Osteoblast (primary cell): ENCODE measurements around the gene TMEM52. TPM values are rescaled to one million over a fixed set of nuclear protein-coding genes. Genes with fewer than 3 reads are reported as not detected.

Experiments used
- DNase-seq: peaks from one replicate; pipeline ENCODE4 v3.0.0; 2011; ENCODE audit warnings: low spot score, mixed read lengths; ENCODE audit not compliant: insufficient read length; ENCODE audit errors: missing footprints
- H2AFZ ChIP-seq: 2 replicates; pipeline ENCODE4 v1.6.0; 2011; ENCODE audit warnings: mild to moderate bottlenecking, low read length
- H3K27ac ChIP-seq: 2 replicates; pipeline ENCODE4 v1.5.1; 2011; ENCODE audit warnings: mild to moderate bottlenecking, low read depth, low read length, moderate library complexity
- H3K27me3 ChIP-seq: 2 replicates; pipeline ENCODE4 v1.6.0; 2012; ENCODE audit warnings: mild to moderate bottlenecking, control low read depth, inconsistent platforms, low read length, moderate library complexity; ENCODE audit not compliant: insufficient read depth
- H3K36me3 ChIP-seq: 2 replicates; pipeline ENCODE4 v1.5.1; 2011; ENCODE audit warnings: mild to moderate bottlenecking, low read length, control low read depth, moderate library complexity; ENCODE audit not compliant: insufficient read depth
- H3K4me1 ChIP-seq: 2 replicates; pipeline ENCODE4 v1.5.1; 2011; ENCODE audit warnings: mild to moderate bottlenecking, low read length, control low read depth, moderate library complexity; ENCODE audit not compliant: insufficient read depth
- H3K4me2 ChIP-seq: 2 replicates; pipeline ENCODE4 v1.6.0; 2011; ENCODE audit warnings: mild to moderate bottlenecking, low read length; ENCODE audit not compliant: insufficient read depth
- H3K4me3 ChIP-seq: fragments of 200-600 bp; sonication (generic); 3 replicates; pipeline ENCODE4 v1.5.1; 2012; ENCODE audit warnings: mild to moderate bottlenecking, low read length, inconsistent platforms; ENCODE audit not compliant: insufficient read depth
- H3K79me2 ChIP-seq: 2 replicates; pipeline ENCODE4 v1.6.0; 2012; ENCODE audit warnings: mild to moderate bottlenecking, low read length, control low read depth, inconsistent platforms; ENCODE audit not compliant: insufficient read depth
- H3K9me3 ChIP-seq: 2 replicates; pipeline ENCODE4 v1.5.1; 2011; ENCODE audit warnings: low read depth, low read length, control low read depth
- H4K20me1 ChIP-seq: 2 replicates; pipeline ENCODE4 v1.6.0; 2012; ENCODE audit warnings: mild to moderate bottlenecking, low read length, control low read depth; ENCODE audit not compliant: insufficient read depth
- total RNA-seq: library from RNA; depleted of rRNA; stranded (reverse); fragments of >200 nt; gene quantifications from 2 replicates; pipeline ENCODE4 v1.2.3, GENCODE V29; 2012
- TF ChIP-seq, protein P1 (sequence below): IDR thresholded peaks from 2 replicates; pipeline ENCODE4 v1.5.1; 2011; ENCODE audit warnings: mild to moderate bottlenecking, low read depth, low read length, moderate library complexity; ENCODE audit errors: extremely low read depth

The TMEM52 gene
- total RNA-seq, 1 donor: not detected

DNA sequence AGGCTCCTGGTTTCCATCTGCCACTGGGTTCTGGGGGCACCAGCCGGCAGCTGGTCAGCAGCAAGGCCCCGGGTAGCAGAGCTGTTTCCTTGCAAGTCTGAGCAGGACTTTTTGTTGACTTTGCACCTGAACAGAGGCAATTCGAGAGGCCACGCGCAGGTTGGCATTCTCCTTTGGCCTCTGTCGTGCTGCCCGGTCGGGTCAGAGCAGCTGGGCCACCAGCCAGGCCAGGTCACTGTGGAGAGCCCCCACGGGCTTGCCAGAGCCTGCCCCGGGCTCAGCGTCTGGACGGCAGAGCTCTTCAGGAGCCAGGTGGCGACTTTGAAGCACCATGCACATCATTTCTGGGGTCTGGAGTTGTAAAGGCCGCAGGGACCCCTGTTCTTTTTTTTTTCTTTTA is 28.4 kb upstream of the TMEM52 start:
- no peak overlapping the region for H3K4me2 ChIP-seq
- H3K27me3 ChIP-seq: peaks cover 11% of the 10 kb centered on the region
- TF ChIP-seq, protein P1, sequence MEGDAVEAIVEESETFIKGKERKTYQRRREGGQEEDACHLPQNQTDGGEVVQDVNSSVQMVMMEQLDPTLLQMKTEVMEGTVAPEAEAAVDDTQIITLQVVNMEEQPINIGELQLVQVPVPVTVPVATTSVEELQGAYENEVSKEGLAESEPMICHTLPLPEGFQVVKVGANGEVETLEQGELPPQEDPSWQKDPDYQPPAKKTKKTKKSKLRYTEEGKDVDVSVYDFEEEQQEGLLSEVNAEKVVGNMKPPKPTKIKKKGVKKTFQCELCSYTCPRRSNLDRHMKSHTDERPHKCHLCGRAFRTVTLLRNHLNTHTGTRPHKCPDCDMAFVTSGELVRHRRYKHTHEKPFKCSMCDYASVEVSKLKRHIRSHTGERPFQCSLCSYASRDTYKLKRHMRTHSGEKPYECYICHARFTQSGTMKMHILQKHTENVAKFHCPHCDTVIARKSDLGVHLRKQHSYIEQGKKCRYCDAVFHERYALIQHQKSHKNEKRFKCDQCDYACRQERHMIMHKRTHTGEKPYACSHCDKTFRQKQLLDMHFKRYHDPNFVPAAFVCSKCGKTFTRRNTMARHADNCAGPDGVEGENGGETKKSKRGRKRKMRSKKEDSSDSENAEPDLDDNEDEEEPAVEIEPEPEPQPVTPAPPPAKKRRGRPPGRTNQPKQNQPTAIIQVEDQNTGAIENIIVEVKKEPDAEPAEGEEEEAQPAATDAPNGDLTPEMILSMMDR: no peak
- H3K4me3 ChIP-seq: no peak overlapping the region
- H3K79me2 ChIP-seq: no peaks in the 10 kb centered on the region
- no peaks in the 10 kb centered on the region for H3K36me3 ChIP-seq
- H4K20me1 ChIP-seq: no peaks in the 10 kb centered on the region
- H3K27ac ChIP-seq: no peak overlapping the region
- DNase-seq: no peak
- no peak overlapping the region for H2AFZ ChIP-seq
- no peaks in the 10 kb centered on the region for H3K4me1 ChIP-seq
- H3K9me3 ChIP-seq: no peaks in the 10 kb centered on the region

DNA sequence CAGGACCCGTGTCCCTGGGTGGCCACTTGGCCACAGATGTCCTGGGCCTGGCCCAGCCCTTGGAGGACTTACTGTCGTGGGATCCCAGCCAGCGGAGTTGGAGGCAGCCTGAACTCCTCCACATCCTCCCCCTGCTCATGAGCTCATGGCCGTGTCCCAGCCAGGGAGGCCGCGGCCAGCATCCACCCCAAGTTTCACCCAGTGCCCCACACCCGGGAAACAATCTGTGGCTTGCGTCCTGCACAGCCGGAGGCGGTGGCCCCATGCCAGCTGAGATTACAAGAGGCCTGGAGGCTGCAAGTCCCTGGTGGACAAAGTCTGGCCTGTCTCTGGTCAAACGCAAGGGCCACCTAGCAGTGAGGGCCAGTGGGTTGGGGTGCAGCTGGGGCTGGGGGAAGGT is 27.5 kb upstream of the TMEM52 start:
- no peak overlapping the region for H3K27ac ChIP-seq
- no peaks in the 10 kb centered on the region for H3K9me3 ChIP-seq
- DNase-seq: no peak
- no peaks in the 10 kb centered on the region for H4K20me1 ChIP-seq
- H3K4me2 ChIP-seq: no peak overlapping the region
- no peak overlapping the region for H3K4me3 ChIP-seq
- H3K27me3 ChIP-seq: peaks cover 8% of the 10 kb centered on the region
- no peaks in the 10 kb centered on the region for H3K79me2 ChIP-seq
- no peaks in the 10 kb centered on the region for H3K4me1 ChIP-seq
- H2AFZ ChIP-seq: no peak overlapping the region
- TF ChIP-seq, protein P1: no peak
- no peaks in the 10 kb centered on the region for H3K36me3 ChIP-seq

DNA sequence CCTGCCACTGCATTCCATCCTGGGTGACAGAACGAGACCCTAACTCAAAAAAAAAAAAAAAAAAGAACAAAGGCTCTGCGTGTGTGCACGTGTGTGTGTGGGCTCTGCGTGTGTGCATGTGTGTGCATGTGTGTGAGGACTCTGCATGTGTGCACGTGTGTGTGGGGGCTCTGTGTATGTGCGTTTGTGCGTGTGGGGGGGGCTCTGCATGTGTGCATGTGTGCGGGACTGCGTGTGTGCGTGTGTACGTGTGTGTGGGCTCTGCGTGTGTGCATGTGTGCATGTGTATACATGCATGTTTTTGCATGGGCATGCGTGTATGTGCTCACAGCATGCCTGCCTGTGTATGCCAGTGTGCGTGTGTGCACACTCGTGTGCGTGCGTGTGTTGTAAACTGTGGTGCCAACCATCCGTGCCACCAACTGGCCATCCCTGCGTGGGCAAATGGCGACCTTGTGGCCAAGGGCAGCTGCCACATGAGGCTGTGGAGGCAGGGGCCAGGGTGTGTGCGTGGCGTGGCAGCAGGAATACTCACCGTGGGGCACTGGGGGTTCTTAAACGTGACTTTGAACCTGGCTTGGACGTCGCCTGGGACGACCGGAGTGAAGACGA is 26.8 kb upstream of the TMEM52 start:
- Histone ChIP-seq H3K27ac (no peak overlapping the region), H3K4me3 (no peak overlapping the region), H3K9me3 (no peaks in the 10 kb centered on the region), H3K79me2 (no peaks in the 10 kb centered on the region), H3K4me1 (no peaks in the 10 kb centered on the region), H3K36me3 (no peaks in the 10 kb centered on the region), H3K4me2 (no peak overlapping the region), H3K27me3 (peaks cover 7% of the 10 kb centered on the region), H2AFZ (no peak overlapping the region), H4K20me1 (no peaks in the 10 kb centered on the region)
- no peak for DNase-seq
- TF ChIP-seq, protein P1: no peak

DNA sequence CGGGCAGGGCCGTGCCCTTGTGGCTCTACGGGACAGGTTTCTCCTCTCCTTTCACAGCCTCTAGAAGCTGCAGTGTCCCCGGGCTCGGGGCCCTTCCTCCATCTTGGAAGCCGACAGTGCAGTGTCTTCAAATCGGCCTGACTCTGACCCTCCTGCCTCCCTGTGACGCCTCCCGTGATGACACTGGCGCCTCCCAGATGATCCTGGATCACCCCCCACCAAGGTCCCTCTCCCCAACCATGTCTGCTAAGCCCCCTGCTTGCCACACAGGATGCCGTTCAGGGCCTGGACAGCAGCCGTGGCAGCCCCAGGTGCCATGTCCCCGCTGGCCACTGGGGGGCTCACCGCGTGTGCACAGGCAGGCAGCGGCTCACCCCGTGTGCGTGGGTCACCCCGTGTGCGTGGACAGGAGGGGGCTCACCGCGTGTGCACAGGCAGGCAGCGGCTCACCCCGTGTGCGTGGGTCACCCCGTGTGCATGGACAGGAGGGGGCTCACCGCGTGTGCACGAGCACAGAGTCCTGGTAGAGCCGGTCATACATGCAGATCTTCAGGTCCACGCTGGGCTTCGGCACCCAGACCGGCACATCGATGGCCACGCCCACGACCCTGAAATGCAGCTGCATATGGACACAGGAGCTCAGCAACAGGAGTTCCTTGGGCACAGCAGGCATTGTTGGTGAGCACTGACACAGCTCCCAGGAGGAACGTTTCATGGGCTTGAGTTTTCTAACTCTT is 24.9 kb upstream of the TMEM52 start:
- H3K27me3 ChIP-seq: peaks cover 2% of the 10 kb centered on the region
- DNase-seq: peak; percentile 97
- H3K4me1 ChIP-seq: no peaks in the 10 kb centered on the region
- H3K4me3 ChIP-seq: no peak overlapping the region
- TF ChIP-seq, protein P1: peak; percentile 63
- H2AFZ ChIP-seq: peak overlapping the region; percentile 51
- H3K36me3 ChIP-seq: no peaks in the 10 kb centered on the region
- H3K27ac ChIP-seq: no peak overlapping the region
- no peaks in the 10 kb centered on the region for H3K79me2 ChIP-seq
- H3K4me2 ChIP-seq: peak overlapping the region; percentile 58
- H4K20me1 ChIP-seq: no peaks in the 10 kb centered on the region
- no peaks in the 10 kb centered on the region for H3K9me3 ChIP-seq
